Cardiac septum (tissue), 1 donor: Measurements from ENCODE around the gene DUS1L. TPM values are rescaled to one million over a fixed set of nuclear protein-coding genes. Genes with fewer than 3 reads are reported as not detected.

ENCODE experiments used
- DNase-seq: peaks from one replicate; pipeline ENCODE4 v3.0.0-alpha.2; 2020; ENCODE audit warnings: low spot score
- intact Hi-C: fragments of 100-400 bp; cut with DNase I; formaldehyde crosslinking; loops from one replicate; pipeline ENCODE4 v1.14.0; 2022
- long read RNA-seq: library from polyadenylated mRNA; unstranded; transcript quantifications from one replicate; pipeline ENCODE4 v2.0.0, GENCODE V29; 2021
- total RNA-seq: library from RNA; stranded (reverse); fragmentation: NEBNext Ultra II Directional; extraction: Animal tissue kit (Norgen Biotek cat#: 25700); gene quantifications from one replicate; pipeline ENCODE4 v1.2.1, GENCODE V29; 2021
- donor health status: DM: no; HTN: no; CAD: no.

Gene DUS1L
- 47.6 TPM for total RNA-seq
- long read RNA-seq, partial matches to known transcripts, result 16 of 212 reads
- long read RNA-seq, other reads (novel, unspliced or antisense), result 196 of 212 reads

GRCh38 chr17:82065638-82066303 lies at the start of gene DUS1L:
TSS of gene DUS1L (minus strand) at chr17:82065804. CDS start at chr17:82065059, 745 bp downstream.
- peak; percentile 83 for DNase-seq
- intact Hi-C loops, result no loop called here

- no peak for DNase-seq
- intact Hi-C loops, result no loop called here
Observed at GRCh38 chr17:82114872-82115271, 49.3 kb upstream of the DUS1L start.

DNA sequence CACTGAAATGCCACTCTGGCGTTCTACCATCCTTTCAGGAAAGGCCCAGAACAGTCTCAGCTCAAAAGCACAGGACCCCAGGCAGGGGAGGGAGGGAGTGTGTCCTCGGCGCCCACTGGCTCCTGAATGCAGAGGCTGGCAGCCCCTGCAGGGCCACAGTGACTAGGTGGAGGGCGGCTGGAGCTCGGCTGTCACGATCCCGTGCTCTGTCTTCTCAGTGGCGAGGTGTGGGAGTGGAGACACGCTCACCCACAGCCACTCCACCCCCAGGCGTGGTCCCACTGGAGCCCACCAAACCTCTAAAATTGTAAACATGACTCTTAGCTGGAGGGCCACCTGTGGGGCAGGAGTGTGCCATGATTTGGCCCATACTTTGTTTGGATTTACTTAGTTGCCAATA lies 48.8 kb upstream of the DUS1L start:
- DNase-seq, result no peak
- intact Hi-C loops, result no loop called here

- DNase-seq, result no peak
- intact Hi-C loops, result no loop called here
Observed at GRCh38 chr17:82113941-82114340, 48.3 kb upstream of the DUS1L start.

DNA sequence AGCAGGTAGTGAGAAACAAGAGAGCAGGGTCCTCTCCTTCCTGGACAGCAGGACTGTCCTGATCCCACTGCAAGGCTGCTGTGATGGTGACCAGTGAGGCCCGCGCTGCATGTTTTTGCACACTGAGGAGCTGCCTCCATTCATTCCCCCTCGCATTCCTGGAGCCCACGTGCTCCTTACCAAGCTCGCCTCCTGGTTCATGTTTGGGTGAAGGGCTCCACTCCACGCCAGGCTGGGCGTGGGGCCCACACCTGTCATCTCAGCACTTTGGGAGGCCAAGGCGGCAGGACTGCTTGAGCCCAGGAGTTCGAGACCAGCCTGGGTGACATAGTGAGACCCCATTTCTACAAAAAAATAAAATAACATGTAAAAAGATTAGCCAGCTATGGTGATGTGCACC lies 47.8 kb upstream of the DUS1L start:
- intact Hi-C loops, result no loop called here
- DNase-seq, result no peak

DNA sequence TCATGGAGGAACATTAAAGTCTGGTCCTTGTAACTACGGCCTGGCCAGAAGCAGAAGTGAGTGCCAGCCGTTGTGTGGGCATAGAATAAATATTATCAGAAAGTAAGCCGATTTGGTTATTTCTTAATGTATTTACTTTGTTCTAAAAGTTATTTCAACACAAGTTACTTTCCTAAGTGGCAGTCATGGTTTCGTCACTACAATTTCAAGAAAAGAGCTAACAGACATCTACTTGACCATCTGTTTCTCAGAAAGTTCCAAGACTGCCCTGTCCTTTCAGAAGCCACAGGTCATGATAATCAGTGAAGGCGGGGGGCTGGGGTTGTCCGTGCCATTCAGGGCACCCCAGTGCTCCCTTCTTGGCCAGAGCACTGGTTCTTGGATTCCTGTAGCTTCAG lies 47.3 kb upstream of the DUS1L start:
- no peak for DNase-seq
- intact Hi-C loops, result no loop called here

DNA sequence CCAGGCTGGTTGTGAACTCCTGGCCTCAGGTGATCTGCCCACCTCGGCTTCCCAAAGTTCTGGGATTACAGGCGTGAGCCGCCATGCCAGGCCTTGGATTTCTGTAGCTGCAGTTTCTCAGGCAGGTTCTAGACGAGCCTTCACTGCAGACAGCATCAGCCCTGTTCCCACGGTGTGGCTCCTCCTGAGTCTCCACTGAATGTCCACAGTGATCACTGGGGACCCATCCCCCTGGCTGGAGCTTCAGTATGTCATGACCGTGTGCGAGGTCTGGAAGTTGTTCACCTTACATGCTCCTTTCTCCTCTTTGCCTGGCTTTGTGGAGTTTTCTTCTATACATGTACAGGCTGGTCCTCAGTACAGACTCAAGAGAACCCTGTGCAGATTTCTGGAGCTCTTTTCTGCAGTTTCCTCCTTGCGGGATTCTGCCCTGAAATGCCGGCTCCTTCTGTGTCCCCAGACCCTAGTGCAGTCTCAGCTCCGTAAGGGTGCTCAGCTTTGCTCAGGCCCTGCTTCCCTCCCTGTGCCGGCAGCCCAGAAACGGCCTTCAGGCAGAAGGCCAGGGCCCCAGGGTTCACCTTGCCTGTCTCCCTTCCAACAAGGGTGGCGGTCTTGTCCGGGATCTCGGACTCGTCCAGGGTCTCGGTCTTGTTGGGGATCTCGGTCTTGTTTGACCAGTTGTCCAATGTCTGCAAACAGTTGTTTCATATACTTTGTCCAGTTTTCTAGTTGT lies 46.7 kb upstream of the DUS1L start:
- DNase-seq, result no peak

GRCh38 chr17:82110298-82110697 lies 44.7 kb upstream of the DUS1L start:
- intact Hi-C loops, result no loop called here

More for the DNA sequence above, 46.7 kb upstream of the DUS1L start:
- intact Hi-C loops, result no loop called here

DNA sequence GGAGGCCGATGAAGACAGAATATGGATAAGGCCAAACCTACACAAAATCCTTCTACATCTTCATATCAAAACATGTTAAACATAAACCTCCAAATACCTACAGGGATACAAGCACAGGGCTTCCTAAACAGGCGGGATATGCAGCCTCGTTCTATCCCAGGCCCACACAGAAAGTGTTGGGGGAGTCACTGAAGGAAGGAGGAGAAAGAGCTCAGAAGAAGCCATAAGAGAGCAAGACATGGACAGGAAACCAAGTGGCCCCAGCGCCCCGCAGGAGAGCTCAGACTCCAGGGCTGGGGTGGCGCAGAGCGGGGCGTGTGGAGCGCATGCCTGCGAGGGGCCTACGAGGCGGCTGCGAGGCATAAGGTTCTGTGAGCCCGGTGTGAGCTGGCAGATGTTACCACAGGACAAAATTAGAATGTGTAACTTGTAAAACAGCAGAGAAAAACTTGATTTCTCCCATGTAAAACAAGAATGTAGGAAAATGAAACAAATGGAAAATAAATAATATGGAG lies 43.4 kb upstream of the DUS1L start:
- intact Hi-C loops, result no loop called here
- no peak for DNase-seq

More at GRCh38 chr17:82110298-82110697, 44.7 kb upstream of the DUS1L start:
- no peak for DNase-seq

GRCh38 chr17:82108496-82108945 lies 42.9 kb upstream of the DUS1L start:
- intact Hi-C loops, result no loop called here
- no peak for DNase-seq

DNA sequence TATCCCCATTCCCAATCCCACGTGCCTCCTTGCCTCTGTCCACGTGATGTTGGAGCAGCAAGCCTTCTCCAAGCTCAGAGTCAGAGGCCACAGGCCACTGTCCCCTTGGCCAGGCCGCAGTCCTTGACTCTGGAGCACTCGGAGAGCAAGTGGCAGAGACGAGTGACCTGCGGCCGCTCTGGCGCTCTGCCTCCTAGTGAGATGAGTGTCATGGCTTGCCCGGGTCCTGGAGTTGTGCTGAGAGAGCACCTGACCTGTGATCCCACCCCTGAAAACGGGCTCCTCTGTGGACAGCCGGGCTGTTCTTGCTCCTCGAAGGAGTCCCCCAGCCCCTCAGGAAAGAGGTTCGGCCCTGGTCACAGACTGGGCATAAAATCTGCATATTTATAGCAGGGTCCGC lies 42.4 kb upstream of the DUS1L start:
- intact Hi-C loops, result no loop called here
- no peak for DNase-seq

- no peak for DNase-seq
- intact Hi-C loops, result no loop called here
Observed at GRCh38 chr17:82107341-82107860, 41.8 kb upstream of the DUS1L start.

DNA sequence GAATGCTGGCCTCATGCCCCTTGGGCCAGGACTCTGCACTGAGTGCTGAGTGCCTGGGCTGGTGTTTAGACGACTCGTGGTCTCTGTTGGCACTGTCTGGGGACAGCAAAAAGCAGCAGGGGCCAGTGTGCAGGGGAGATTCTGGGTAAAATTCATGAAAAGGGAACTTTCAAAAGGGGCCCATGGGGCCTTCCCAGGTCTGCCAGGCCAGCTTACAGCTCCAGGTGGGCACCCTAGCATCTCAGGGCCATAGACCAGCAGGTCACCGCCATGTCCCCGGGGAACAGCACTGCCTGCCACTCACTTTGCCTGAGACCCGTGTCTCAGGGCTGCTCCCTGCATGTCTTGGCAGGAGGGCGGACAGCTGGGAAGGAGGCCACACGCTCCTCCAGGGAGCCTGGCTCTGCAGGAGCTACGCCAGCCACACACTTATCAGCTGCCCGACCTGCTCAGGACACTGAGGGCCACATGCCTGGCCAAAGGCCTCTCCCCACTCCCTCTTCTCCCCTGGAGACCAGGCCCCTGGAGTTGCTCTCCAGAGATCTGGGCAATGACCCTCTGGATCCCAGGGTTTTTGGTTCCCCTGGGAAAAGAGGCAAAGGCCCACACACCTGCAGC lies 41.2 kb upstream of the DUS1L start:
- intact Hi-C loops, result no loop called here
- no peak for DNase-seq

DNA sequence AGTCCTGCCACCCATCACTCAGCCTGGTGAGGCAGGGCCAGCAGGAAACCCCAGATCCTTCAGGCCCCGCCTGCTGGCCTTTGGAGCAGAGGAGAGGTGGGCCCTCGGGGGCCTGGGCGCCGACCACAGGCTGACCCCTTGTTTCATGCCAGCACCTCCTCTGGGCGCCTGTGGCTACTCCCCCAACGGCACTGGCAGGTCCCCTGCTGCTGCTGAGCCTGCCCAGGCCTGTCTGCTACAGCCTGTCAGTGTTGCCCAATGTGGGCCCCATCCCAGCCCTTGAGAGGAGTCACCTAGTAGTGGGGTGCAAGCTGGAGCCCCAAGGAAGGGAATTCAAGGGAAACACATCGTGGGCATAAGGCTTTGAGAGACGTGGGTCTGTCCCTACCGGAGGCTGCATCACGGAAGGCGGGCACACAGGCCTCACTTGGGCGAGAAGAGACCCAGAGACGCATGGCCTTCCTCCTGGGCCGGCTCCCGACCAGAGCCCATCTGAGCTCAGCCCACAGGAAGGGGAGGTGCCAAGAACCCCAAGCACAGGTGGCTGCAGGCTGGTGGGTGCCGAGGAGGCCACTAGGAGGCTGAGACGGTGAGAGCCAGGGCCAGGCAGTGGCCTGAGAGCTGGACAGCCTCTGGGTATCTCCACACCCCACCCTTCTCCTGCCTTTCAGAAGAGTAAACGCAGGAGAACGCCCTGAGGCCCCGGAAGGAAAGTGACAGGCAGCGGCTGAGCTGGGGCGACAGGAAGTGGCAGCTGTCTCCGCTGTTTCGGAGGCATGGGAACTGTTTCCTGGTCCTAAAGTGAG lies 40.5 kb upstream of the DUS1L start:
- DNase-seq, result no peak
- intact Hi-C loops, result no loop called here

GRCh38 chr17:82105417-82105881 lies 39.8 kb upstream of the DUS1L start:
- no peak for DNase-seq
- intact Hi-C loops, result no loop called here

GRCh38 chr17:82104797-82105416 lies 39.3 kb upstream of the DUS1L start:
- intact Hi-C loops, result no loop called here
- DNase-seq, result no peak

DNA sequence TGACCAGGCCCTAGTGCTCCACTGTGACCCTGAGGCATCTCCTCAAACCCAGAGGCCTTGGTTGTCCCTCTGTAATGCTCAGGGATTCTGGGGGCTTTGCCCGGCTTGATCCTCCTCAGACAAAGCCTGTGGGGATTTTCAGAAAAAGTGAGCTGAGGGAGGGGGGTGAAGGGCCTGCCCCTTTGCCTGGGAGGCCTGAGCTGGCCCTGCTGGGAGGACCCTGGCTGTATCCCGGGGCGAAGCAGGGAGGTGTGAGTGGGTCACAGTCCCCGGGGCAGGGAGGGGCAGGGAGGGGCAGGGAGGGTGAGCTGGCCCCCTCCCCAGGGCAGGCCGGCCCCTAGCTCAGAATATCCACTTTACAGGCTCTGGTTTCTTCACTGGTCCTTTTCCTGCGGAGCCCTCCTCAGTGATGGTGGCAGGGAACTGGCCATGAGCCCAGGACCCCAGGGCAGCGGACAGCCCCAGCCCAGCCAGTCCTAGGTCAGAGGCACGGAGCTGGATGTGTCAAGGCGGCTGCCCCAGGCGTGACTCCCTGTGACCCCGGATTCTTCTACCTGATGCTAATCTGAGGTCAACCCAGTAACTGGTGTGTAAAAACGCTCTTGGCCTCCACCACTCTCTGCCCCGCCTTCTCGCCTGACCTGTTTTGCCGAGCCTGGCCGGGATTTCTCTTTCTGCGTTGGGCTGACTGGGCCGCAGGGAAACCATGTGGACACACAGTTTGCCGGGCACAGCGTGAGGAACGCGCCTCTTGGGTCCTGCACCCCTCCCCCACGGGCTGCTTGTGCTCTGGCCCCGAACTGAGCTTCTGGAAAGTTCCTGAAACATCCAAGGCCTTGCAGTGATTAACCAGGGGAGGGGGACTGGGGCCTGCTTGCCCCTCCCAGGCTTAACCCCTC lies 38.2 kb upstream of the DUS1L start:
- intact Hi-C loops, result no loop called here
- DNase-seq, result no peak
